ENCODE data around the gene GRK5. TPM values are rescaled to one million over a fixed set of nuclear protein-coding genes. Genes with fewer than 3 reads are reported as not detected.

GRK5 gene
- polyA plus RNA-seq, 1 experiment: 20.8 TPM

- Histone ChIP-seq H3K27me3 (ENCODE audit: control insufficient read depth, insufficient read depth, low read length) (no peaks in the 10 kb centered on the region), H3K4me3 (ENCODE audit: low read depth, low read length) (no peak overlapping the region), H3K36me3 (ENCODE audit: control insufficient read depth, insufficient read depth, low read length) (peaks cover 3% of the 10 kb centered on the region)
- POLR2A ChIA-PET: no interaction called here
- CTCF ChIA-PET: no interaction called here
- TF ChIP-seq, protein P1, sequence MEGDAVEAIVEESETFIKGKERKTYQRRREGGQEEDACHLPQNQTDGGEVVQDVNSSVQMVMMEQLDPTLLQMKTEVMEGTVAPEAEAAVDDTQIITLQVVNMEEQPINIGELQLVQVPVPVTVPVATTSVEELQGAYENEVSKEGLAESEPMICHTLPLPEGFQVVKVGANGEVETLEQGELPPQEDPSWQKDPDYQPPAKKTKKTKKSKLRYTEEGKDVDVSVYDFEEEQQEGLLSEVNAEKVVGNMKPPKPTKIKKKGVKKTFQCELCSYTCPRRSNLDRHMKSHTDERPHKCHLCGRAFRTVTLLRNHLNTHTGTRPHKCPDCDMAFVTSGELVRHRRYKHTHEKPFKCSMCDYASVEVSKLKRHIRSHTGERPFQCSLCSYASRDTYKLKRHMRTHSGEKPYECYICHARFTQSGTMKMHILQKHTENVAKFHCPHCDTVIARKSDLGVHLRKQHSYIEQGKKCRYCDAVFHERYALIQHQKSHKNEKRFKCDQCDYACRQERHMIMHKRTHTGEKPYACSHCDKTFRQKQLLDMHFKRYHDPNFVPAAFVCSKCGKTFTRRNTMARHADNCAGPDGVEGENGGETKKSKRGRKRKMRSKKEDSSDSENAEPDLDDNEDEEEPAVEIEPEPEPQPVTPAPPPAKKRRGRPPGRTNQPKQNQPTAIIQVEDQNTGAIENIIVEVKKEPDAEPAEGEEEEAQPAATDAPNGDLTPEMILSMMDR (IDR thresholded peaks at IDR 0.05; ENCODE audit: insufficient read depth, low read depth, low read length): no peak
- DNase-seq (ENCODE audit: low read depth): no peak
Measured at GRCh38 chr10:119361037-119361436, 153.7 kb downstream of the GRK5 start.

- H3K36me3 ChIP-seq (ENCODE audit: control insufficient read depth, insufficient read depth, low read length): peaks cover 3% of the 10 kb centered on the region
- TF ChIP-seq, protein P1 (IDR thresholded peaks at IDR 0.05; ENCODE audit: insufficient read depth, low read depth, low read length): no peak
- H3K27me3 ChIP-seq (ENCODE audit: control insufficient read depth, insufficient read depth, low read length): no peaks in the 10 kb centered on the region
- ChIA-PET CTCF (no interaction called here), POLR2A (no interaction called here)
- H3K4me3 ChIP-seq (ENCODE audit: low read depth, low read length): no peak overlapping the region
- no peak for DNase-seq (ENCODE audit: low read depth)
Measured at GRCh38 chr10:119362122-119362521, 154.8 kb downstream of the GRK5 start.

- ChIA-PET POLR2A (no interaction called here), CTCF (interaction anchor here (0.6 to 3.0 kb wide), 12 partner anchors 8 to 166 kb away, joined by 3 to 13 read pairs (median 3); partner anchors contain the start of gene GRK5)
- DNase-seq (ENCODE audit: low read depth): no peak
- Histone ChIP-seq H3K36me3 (ENCODE audit: control insufficient read depth, insufficient read depth, low read length) (no peaks in the 10 kb centered on the region), H3K4me3 (ENCODE audit: low read depth, low read length) (no peak overlapping the region), H3K27me3 (ENCODE audit: control insufficient read depth, insufficient read depth, low read length) (no peaks in the 10 kb centered on the region)
- TF ChIP-seq, protein P1 (IDR thresholded peaks at IDR 0.05; ENCODE audit: insufficient read depth, low read depth, low read length): peak; percentile 27
Measured at GRCh38 chr10:119364645-119365600, 157.6 kb downstream of the GRK5 start.

DNA sequence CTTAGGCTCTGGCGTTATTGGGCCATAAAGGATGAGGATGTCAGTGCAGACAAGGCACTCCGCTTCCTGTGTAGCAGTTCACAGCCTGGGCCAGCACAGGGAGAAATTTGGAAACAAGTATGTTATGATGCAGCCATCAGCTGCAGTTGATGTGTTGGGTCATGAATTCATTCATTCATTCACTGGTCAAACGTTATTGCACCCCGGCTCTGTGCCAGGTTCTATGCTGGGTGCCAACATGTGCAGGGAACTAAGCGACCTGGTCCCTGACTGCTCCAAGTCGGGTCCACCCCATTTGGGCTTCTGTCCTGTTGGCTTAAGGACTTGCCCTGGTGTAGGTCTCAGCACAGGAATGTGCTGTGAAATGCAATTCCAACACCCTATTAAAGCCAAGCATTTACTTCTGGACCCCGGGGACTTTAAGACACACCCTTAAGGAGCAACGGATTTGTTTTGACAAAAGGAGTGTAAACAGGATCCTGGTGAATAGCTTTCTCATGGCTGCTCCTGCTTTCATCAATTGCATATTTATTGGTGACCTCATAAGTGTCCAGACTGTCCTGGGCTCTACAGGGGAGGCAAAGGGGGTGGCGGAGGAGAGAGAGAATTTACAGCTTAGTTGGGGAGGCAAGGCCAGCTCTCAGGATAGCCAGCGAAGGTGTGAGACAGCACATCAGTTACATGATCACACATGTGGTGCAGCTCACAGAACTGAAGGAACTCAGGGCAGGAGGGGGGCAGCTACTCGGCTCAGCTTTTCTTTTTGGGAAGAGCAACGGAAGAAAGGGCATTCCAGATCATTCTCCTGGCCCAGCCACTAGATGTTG, 158.6 kb downstream of the GRK5 start:
- Histone ChIP-seq H3K27me3 (ENCODE audit: control insufficient read depth, insufficient read depth, low read length) (no peaks in the 10 kb centered on the region), H3K36me3 (ENCODE audit: control insufficient read depth, insufficient read depth, low read length) (no peaks in the 10 kb centered on the region), H3K4me3 (ENCODE audit: low read depth, low read length) (no peak overlapping the region)
- TF ChIP-seq, protein P1 (IDR thresholded peaks at IDR 0.05; ENCODE audit: insufficient read depth, low read depth, low read length): no peak
- DNase-seq (ENCODE audit: low read depth): no peak
- ChIA-PET CTCF (interaction anchor here (1.3 to 3.0 kb wide), 5 partner anchors 76 to 167 kb away, joined by 3 to 13 read pairs (median 6); partner anchors contain the start of gene GRK5), POLR2A (no interaction called here)

Measured in BJ (cell line).